K562 (cell line): ENCODE measurements around the gene SRL. TPM values are rescaled to one million over a fixed set of nuclear protein-coding genes. Genes with fewer than 3 reads are reported as not detected.

Source experiments
- CC2D1A ChIP-seq: fragments of 450-650 bp; IDR thresholded peaks from 2 replicates; pipeline ENCODE4 v1.6.1; 2017; ENCODE audit warnings: mild to moderate bottlenecking
- CEBPG ChIP-seq, 3 experiments: fragments of 200-800 bp in 1 of 3; sonication (Bioruptor generic) in 1 of 3; sonication (generic) in 1 of 3; formaldehyde crosslinking in 1 of 3; IDR thresholded peaks in 2 of 3; conservative IDR thresholded peaks in 1 of 3; 2 replicates each; pipeline versions ENCODE4 v1.6.1 to v1.8.0; 2016 to 2022; ENCODE audit warnings: missing compliant biosample characterization in 2 of 3, missing genetic modification characterization in 2 of 3, mild to moderate bottlenecking in 1 of 3, missing genetic modification reagents in 1 of 3
- CREM ChIP-seq: IDR thresholded peaks from 2 replicates; pipeline ENCODE4 v1.6.1; 2014; ENCODE audit warnings: antibody characterized with exemption, low read depth
- KLF13 ChIP-seq: fragments of 450-650 bp; IDR thresholded peaks from 2 replicates; pipeline ENCODE4 v1.6.1; 2016; ENCODE audit warnings: missing genetic modification characterization, low read depth, mild to moderate bottlenecking, missing compliant biosample characterization, moderate library complexity, borderline replicate concordance
- NCOA1 ChIP-seq: fragments of 450-650 bp; IDR thresholded peaks from 2 replicates; pipeline ENCODE4 v1.6.1; 2016; ENCODE audit warnings: low read depth
- NR3C1 ChIP-seq: sonication (generic); formaldehyde crosslinking; IDR thresholded peaks from 2 replicates; pipeline ENCODE4 v1.8.1; 2022; ENCODE audit warnings: missing genetic modification reagents
- PATZ1 ChIP-seq: fragments of 250-450 bp; sonication (Bioruptor Pico); IDR thresholded peaks from 2 replicates; pipeline ENCODE4 v1.5.0; 2020; ENCODE audit warnings: mild to moderate bottlenecking, borderline replicate concordance
- PHB2 ChIP-seq: fragments of 450-650 bp; IDR thresholded peaks from 2 replicates; pipeline ENCODE4 v1.6.1; 2017; ENCODE audit warnings: low read depth
- RNF2 ChIP-seq: sonication (generic); IDR thresholded peaks from 2 replicates; pipeline ENCODE4 v1.6.1; 2016
- SMAD1 ChIP-seq: fragments of 150-350 bp; IDR thresholded peaks from 2 replicates; pipeline ENCODE4 v1.6.1; 2014; ENCODE audit warnings: low read length, low read depth; ENCODE audit not compliant: partially characterized antibody
- TRIM25 ChIP-seq: fragments of 450-650 bp; IDR thresholded peaks from 2 replicates; pipeline ENCODE4 v1.7.0; 2016; ENCODE audit warnings: borderline replicate concordance
- ZBTB49 ChIP-seq: sonication (generic); formaldehyde crosslinking; IDR thresholded peaks from 2 replicates; pipeline ENCODE4 v1.8.0; 2022; ENCODE audit warnings: missing genetic modification reagents, mild to moderate bottlenecking, borderline replicate concordance
- ZBTB5 ChIP-seq: fragments of 450-650 bp; IDR thresholded peaks from 2 replicates; pipeline ENCODE4 v1.6.1; 2017; ENCODE audit warnings: antibody characterized with exemption
- ZFPM2 ChIP-seq: fragments of 250-450 bp; sonication (Bioruptor Pico); IDR thresholded peaks from 2 replicates; pipeline ENCODE4 v1.5.1; 2022; ENCODE audit warnings: mild to moderate bottlenecking
- ZNF280B ChIP-seq: fragments of 250-450 bp; sonication (Bioruptor Pico); IDR thresholded peaks from 2 replicates; pipeline ENCODE4 v1.5.1; 2021; ENCODE audit warnings: mild to moderate bottlenecking
- ZNF282 ChIP-seq: sonication (generic); formaldehyde crosslinking; IDR thresholded peaks from 2 replicates; pipeline ENCODE4 v1.8.1; 2023; ENCODE audit warnings: missing genetic modification reagents
- ZNF589 ChIP-seq: fragments of 200-800 bp; sonication (Bioruptor generic); IDR thresholded peaks from 2 replicates; pipeline ENCODE4 v1.6.1; 2016; ENCODE audit warnings: low read depth, missing genetic modification characterization, missing compliant biosample characterization
- polyA plus RNA-seq, 8 experiments: library from polyadenylated mRNA; depleted of rRNA in 4 of 8; stranded (reverse) in 5 of 8; unstranded in 3 of 8; fragments of >200 nt; fragmentation: Nextera tagmentation in 2 of 8; fragmentation: Illumina TruSeq in 1 of 8; extraction: Ambion mirVana in 2 of 8; extraction: Trizol in 1 of 8; gene quantifications; 2 replicates each; pipeline versions ENCODE4 v1.2.1 to v1.2.3, GENCODE V29; 2011 to 2014; ENCODE audit warnings: inconsistent platforms in 1 of 8, missing spikeins in 1 of 8
- total RNA-seq, 7 experiments: library from RNA; depleted of rRNA in 6 of 7; stranded (reverse); fragments of >200 nt in 6 of 7; fragmentation: Illumina TruSeq in 2 of 7; extraction: Trizol in 2 of 7; gene quantifications; 2 replicates each; pipeline versions ENCODE4 v1.2.1 to v1.2.3, GENCODE V29; 2011 to 2021; ENCODE audit warnings: low replicate concordance in 1 of 7

Gene SRL
- total and polyA plus RNA-seq, 9 of the 15 experiments (the other 6 are each of a cell fraction or from before 2014, with no cell fraction given): 0.01 TPM; not detected in 8

GRCh38 chr16:4244254-4245076, 2.6 kb upstream of the SRL start (continued):
- TF ChIP-seq ZBTB5 (no peak), SMAD1 (no peak), ZNF280B (CRISPR knock-in tag) (no peak), NCOA1 (no peak), ZNF282 (CRISPR knock-in tag) (no peak), TRIM25 (no peak), NR3C1 (CRISPR knock-in tag) (no peak), KLF13 (no peak), PHB2 (no peak), CEBPG (CRISPR knock-in tag; IDR thresholded peaks at IDR 0.05) (no peak), CEBPG (tag; conservative IDR thresholded peaks at IDR 0.05 in 1 of 2, IDR thresholded peaks at IDR 0.05 in 1 of 2) (no peak), ZNF589 (CRISPR knock-in tag) (peak; percentile 71; the same call in 1 of the 2 replicates), ZBTB49 (CRISPR knock-in tag) (no peak), ZFPM2 (CRISPR knock-in tag) (no peak), RNF2 (no peak; the same call in 1 of the 2 replicates), CREM (peak; percentile 45; the same call in 1 of the 2 replicates), CC2D1A (no peak), PATZ1 (CRISPR knock-in tag) (no peak)
